OCI-LY1 (cell line): Measurements from ENCODE around the gene CD160.
"Not testable (repeated sequence)": the region's sequence is repeated elsewhere in the genome, so short reads cannot be mapped to it uniquely, and the experiment has no call there.

ENCODE experiments used
- H2AFZ ChIP-seq: fragments of 200-600 bp; sonication (generic), shearing (Covaris generic); 2 replicates; pipeline ENCODE4 v1.6.0; 2014; ENCODE audit warnings: antibody characterized with exemption, mild to moderate bottlenecking, low read length
- H3F3A ChIP-seq: fragments of 200-600 bp; sonication (generic), shearing (Covaris generic); 2 replicates; pipeline ENCODE4 v1.6.0; 2014; ENCODE audit warnings: mild to moderate bottlenecking, antibody characterized with exemption, low read length, moderate library complexity; ENCODE audit not compliant: insufficient read depth
- H3K27ac ChIP-seq: fragments of 200-600 bp; sonication (generic); 2 replicates; pipeline ENCODE4 v1.5.1; 2014; ENCODE audit warnings: low read length, mixed run types, mild to moderate bottlenecking, low read depth; ENCODE audit not compliant: poor library complexity, severe bottlenecking
- H3K27me3 ChIP-seq: fragments of 200-600 bp; sonication (generic); 2 replicates; pipeline ENCODE4 v1.6.0; 2014; ENCODE audit warnings: antibody characterized with exemption, mild to moderate bottlenecking, low read length, moderate library complexity; ENCODE audit not compliant: insufficient read depth
- H3K36me3 ChIP-seq: fragments of 200-600 bp; sonication (generic); 2 replicates; pipeline ENCODE4 v1.6.1; 2014; ENCODE audit warnings: mild to moderate bottlenecking, antibody characterized with exemption, low read length, moderate library complexity, mixed read lengths; ENCODE audit not compliant: insufficient read depth
- H3K4me1 ChIP-seq: fragments of 200-600 bp; sonication (generic); 2 replicates; pipeline ENCODE4 v1.5.1; 2014; ENCODE audit warnings: mild to moderate bottlenecking, low read length, moderate library complexity; ENCODE audit not compliant: insufficient read depth, severe bottlenecking
- H3K4me2 ChIP-seq: fragments of 200-600 bp; sonication (generic), shearing (Covaris generic); 2 replicates; pipeline ENCODE4 v1.6.1; 2014; ENCODE audit warnings: low read length
- H3K4me3 ChIP-seq: fragments of 200-600 bp; sonication (generic); 2 replicates; pipeline ENCODE4 v1.5.1; 2014; ENCODE audit warnings: low read length, low read depth, mild to moderate bottlenecking, mixed read lengths; ENCODE audit not compliant: poor library complexity, severe bottlenecking
- H3K79me2 ChIP-seq: fragments of 200-600 bp; shearing (Covaris generic); 2 replicates; pipeline ENCODE4 v1.6.1; 2016; ENCODE audit warnings: mixed run types, low read length, mixed read lengths; ENCODE audit not compliant: insufficient read depth
- H3K9ac ChIP-seq: fragments of 200-600 bp; sonication (generic), shearing (Covaris generic); 2 replicates; pipeline ENCODE4 v1.6.1; 2014; ENCODE audit warnings: mild to moderate bottlenecking, low read length, mixed read lengths
- H3K9me2 ChIP-seq: fragments of 200-600 bp; sonication (generic), shearing (Covaris generic); 2 replicates; pipeline ENCODE4 v1.6.1; 2014; ENCODE audit warnings: low read depth, mild to moderate bottlenecking, low read length, mixed read lengths
- H3K9me3 ChIP-seq: fragments of 200-600 bp; shearing (Covaris generic); 2 replicates; pipeline ENCODE4 v1.6.1; 2014; ENCODE audit warnings: low read length, mixed read lengths
- H4K20me1 ChIP-seq: fragments of 200-600 bp; sonication (generic), shearing (Covaris generic); 2 replicates; pipeline ENCODE4 v1.6.0; 2016; ENCODE audit warnings: mild to moderate bottlenecking, low read length; ENCODE audit not compliant: insufficient read depth
- EZH2 ChIP-seq: fragments of 200-600 bp; sonication (generic), shearing (Covaris generic); IDR thresholded peaks from 2 replicates; pipeline ENCODE4 v1.8.0; 2017; ENCODE audit warnings: borderline replicate concordance, mixed run types, mild to moderate bottlenecking, antibody characterized with exemption, low read length, moderate library complexity, mixed read lengths
- TF ChIP-seq, protein P1 (sequence below): fragments of 200-600 bp; sonication (generic), shearing (Covaris generic); IDR thresholded peaks from 2 replicates; pipeline ENCODE4 v1.5.1; 2017; ENCODE audit warnings: mild to moderate bottlenecking, antibody characterized with exemption, low read length, moderate library complexity, mixed read lengths

Gene CD160

DNA sequence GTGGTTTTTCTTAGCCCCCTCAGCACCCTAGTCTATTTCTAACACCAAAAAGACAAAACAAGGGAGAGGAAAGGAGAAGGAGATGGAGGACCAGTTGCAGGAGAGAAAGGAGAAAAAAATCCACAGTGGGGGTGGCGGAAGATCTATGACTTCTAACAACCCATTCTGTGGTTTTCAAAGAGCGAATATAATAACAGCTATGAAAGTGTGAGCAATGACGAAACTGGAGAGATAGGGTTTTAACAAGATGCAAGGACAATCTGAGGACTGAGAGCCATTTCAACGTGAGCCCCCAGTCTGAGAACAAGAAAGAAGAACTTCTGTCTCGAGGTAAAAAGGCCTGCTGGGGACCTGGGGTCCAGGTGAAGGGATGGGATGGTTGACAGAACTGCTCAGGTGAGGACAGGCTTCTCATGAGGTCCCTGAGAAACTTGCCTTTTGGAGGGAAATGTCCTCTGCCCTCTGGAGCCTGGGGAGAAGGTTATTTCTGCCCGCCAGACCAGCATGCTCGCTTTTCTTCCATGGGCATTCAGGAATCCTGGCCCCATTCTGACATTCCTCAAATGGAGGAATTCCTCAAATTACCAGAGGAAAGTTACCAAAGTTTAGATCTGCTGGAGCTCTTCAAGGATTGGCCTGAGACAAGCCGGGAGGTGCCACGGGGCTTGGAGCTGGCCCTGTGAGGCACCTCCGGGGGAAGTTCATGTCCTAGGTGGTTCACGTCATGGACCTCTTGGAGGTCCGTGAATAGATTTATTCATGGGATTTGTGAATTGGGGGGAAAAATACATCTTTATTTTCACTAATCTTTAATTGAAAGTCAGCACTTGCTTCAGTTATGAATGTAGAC lies at the start of gene CD160:
CD160 (plus strand) TSS at position 270 of the 850 bp plus-strand sequence. CDS start 8,829 bp downstream, outside the sequence.
- no peak within 1 kb of the TSS for H2AFZ ChIP-seq
- no peaks in the 10 kb centered on the region for H3K9me3 ChIP-seq
- no peaks in the 10 kb centered on the region for H4K20me1 ChIP-seq
- peaks cover 8% of the 10 kb centered on the region for H3K4me1 ChIP-seq
- no peaks in the 10 kb centered on the region for H3K36me3 ChIP-seq
- TF ChIP-seq, protein P1, sequence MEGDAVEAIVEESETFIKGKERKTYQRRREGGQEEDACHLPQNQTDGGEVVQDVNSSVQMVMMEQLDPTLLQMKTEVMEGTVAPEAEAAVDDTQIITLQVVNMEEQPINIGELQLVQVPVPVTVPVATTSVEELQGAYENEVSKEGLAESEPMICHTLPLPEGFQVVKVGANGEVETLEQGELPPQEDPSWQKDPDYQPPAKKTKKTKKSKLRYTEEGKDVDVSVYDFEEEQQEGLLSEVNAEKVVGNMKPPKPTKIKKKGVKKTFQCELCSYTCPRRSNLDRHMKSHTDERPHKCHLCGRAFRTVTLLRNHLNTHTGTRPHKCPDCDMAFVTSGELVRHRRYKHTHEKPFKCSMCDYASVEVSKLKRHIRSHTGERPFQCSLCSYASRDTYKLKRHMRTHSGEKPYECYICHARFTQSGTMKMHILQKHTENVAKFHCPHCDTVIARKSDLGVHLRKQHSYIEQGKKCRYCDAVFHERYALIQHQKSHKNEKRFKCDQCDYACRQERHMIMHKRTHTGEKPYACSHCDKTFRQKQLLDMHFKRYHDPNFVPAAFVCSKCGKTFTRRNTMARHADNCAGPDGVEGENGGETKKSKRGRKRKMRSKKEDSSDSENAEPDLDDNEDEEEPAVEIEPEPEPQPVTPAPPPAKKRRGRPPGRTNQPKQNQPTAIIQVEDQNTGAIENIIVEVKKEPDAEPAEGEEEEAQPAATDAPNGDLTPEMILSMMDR, result no peak
- TF ChIP-seq EZH2, result no peak
- H3K9ac ChIP-seq, result no peak within 1 kb of the TSS
- no peak within 1 kb of the TSS for H3K4me3 ChIP-seq
- H3F3A ChIP-seq, result no peaks in the 10 kb centered on the region
- no peaks in the 10 kb centered on the region for H3K9me2 ChIP-seq
- no peaks in the 10 kb centered on the region for H3K79me2 ChIP-seq
- H3K27ac ChIP-seq, result no peak within 1 kb of the TSS
- no peaks in the 10 kb centered on the region for H3K27me3 ChIP-seq
- H3K4me2 ChIP-seq, result no peak within 1 kb of the TSS

DNA sequence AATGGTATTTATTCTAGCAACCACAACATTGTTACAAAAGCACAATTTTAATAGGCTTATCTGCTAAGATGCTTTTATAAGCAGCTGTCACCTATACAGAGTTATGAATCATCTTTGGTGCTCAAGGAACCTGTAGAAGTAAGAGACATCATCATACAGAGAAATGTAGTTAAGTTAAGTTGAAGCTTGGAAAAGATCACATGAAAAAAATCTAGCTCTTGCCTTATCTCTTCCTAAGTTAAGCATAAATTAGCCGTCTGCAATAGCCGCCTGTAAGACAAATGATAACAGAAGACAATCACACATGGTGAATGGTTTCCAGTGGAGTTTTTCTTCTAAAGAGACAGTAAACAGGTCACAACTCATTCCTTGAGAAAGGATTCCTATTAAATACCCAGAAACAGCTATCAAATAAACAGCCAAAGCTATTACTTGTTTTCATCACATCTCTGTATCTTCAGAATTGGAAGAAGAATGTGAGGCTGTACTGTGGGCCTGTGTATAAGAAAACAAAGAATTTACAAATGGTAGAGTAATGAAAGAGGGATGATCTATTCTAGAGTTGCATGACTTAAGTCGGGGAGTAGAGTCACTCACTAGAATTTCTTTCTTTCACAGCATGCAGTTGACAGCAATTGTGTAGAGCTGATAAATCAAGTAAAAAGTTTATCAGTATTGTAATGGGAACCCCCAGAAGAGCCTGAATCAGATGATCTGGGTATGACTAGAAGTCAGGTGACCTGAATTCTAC lies 48.1 kb upstream of the CD160 start:
- not testable (repeated sequence) for H3K36me3 ChIP-seq, H3K4me2 ChIP-seq, H3K9ac ChIP-seq, H3K9me3 ChIP-seq, H3K27ac ChIP-seq, H3K9me2 ChIP-seq, H2AFZ ChIP-seq, H3F3A ChIP-seq, H3K4me1 ChIP-seq, H4K20me1 ChIP-seq, H3K79me2 ChIP-seq, H3K27me3 ChIP-seq, H3K4me3 ChIP-seq

- H3K4me2 ChIP-seq, H3K36me3 ChIP-seq, H3K4me3 ChIP-seq, H3K27ac ChIP-seq, H3K27me3 ChIP-seq, H2AFZ ChIP-seq, H3K9me2 ChIP-seq, H3K9ac ChIP-seq, H4K20me1 ChIP-seq, H3K9me3 ChIP-seq, H3K4me1 ChIP-seq, H3F3A ChIP-seq, H3K79me2 ChIP-seq: not testable (repeated sequence)
Measured at GRCh38 chr1:145673217-145673616, 46.1 kb upstream of the CD160 start.

GRCh38 chr1:145684858-145685257 lies 34.4 kb upstream of the CD160 start:
- H3K9me2 ChIP-seq, H3K27me3 ChIP-seq, H3K9me3 ChIP-seq: not testable (repeated sequence)

GRCh38 chr1:145686078-145686477 lies 33.2 kb upstream of the CD160 start:
- not testable (repeated sequence) for H3K36me3 ChIP-seq, H2AFZ ChIP-seq, H3K79me2 ChIP-seq, H3K9ac ChIP-seq, H3K27ac ChIP-seq, H3F3A ChIP-seq, H3K4me3 ChIP-seq, H3K27me3 ChIP-seq, H3K4me1 ChIP-seq, H3K9me2 ChIP-seq, H4K20me1 ChIP-seq, H3K4me2 ChIP-seq, H3K9me3 ChIP-seq

More at GRCh38 chr1:145684858-145685257, 34.4 kb upstream of the CD160 start:
- H3K27ac ChIP-seq, H3K4me3 ChIP-seq, H3F3A ChIP-seq, H2AFZ ChIP-seq, H3K4me2 ChIP-seq, H3K4me1 ChIP-seq, H4K20me1 ChIP-seq, H3K9ac ChIP-seq, H3K36me3 ChIP-seq, H3K79me2 ChIP-seq: not testable (repeated sequence)
